ENCODE results near the gene PCDH9. TPM values are rescaled to one million over a fixed set of nuclear protein-coding genes. Genes with fewer than 3 reads are reported as not detected.
A peak's percentile ranks its signal among the peaks of the same experiment; 100 is the strongest.

Gene PCDH9
- total RNA-seq, 1 experiment from 2014 or later, result 1.9 TPM

DNA sequence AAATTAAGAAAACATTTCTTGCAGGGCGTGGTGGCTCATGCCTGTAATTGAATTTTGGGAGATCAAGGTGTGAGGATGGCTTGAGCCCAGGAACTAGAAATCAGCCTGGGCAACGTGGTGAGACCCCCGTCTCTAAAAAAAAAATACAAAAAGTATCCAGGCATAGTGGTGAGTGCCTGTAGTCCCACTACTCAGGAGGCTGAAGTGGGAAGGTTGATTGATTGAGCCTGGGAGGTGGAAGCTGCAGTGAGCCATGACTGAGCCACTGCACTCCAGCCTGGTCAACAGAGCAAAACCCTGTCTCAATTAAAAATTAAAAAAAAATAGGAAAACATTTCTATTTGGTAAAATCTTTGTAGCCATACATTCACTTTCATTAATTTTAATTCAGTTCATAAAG is 526.5 kb downstream of the PCDH9 start:
- Histone ChIP-seq H3K36me3 (no peaks in the 10 kb centered on the region), H3K4me3 (no peak overlapping the region), H3K27me3 (no peaks in the 10 kb centered on the region), H3K9me3 (no peaks in the 10 kb centered on the region)
- DNase-seq, result no peak

DNA sequence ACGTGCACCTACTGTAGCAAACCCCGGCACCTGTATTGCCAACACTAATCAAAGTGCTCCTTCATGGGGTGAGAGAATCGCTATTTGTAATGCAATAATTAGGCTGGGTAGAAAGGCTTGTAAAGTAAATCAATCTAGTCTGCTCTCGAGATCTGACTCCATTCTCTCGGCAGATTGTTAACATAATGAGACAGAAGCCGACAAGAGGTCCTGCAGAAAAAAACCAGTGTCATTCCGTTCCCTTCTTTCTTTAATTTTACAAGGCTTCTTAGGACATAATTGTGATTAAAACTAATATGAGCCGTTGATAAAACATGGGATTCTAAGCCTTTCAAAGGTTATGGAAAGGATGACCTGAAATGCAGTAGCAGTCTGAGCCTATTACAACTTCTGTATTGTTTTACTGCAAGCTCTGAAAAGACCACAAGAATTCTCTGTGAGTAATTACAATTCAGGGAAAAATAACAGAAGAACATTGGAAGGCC is 530.0 kb downstream of the PCDH9 start:
- H3K4me3 ChIP-seq, result no peak overlapping the region
- H3K36me3 ChIP-seq, result no peaks in the 10 kb centered on the region
- H3K9me3 ChIP-seq, result no peaks in the 10 kb centered on the region
- H3K27me3 ChIP-seq, result no peaks in the 10 kb centered on the region
- no peak for DNase-seq

DNA sequence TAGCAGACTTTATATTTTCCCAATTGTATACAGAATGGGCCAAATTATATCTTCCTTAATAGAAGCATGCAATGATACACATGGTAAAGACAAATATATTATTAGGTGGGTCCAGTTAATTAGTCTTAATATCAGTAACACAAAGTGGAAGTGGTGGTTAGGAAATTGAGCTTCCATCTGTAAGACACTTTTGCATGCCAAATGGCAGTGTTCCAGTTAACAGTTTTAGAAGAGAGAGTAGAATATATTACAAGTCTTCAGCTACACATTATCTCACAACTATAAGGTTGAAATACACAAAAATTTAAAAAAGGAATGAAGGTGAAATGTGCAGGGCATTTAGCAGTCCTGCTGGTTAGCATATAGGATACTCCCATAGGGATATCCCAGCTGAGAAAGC is 536.5 kb downstream of the PCDH9 start:
- H3K4me3 ChIP-seq, result no peak overlapping the region
- H3K27me3 ChIP-seq, result no peaks in the 10 kb centered on the region
- H3K9me3 ChIP-seq, result no peaks in the 10 kb centered on the region
- DNase-seq, result no peak
- H3K36me3 ChIP-seq, result no peaks in the 10 kb centered on the region

DNA sequence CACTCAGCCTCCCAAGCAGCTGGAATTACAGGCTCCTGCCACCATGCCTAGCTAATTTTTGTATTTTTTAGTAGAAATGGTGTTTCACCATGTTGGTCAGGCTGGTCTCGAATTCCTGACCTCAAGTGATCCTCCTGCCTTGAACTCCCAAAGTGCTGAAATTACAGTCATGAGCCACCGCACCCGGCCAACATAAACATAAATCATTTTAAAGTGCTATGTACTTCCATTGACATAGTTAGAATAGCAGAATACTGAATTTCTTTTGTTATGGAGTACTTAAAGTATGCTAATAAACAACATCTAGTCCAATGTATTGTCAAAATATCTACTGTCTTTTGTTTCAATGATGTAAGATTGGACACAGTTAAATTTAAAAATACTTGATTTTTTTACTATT is 539.0 kb downstream of the PCDH9 start:
- no peaks in the 10 kb centered on the region for H3K27me3 ChIP-seq
- H3K4me3 ChIP-seq, result no peak overlapping the region
- DNase-seq, result no peak
- H3K9me3 ChIP-seq, result no peaks in the 10 kb centered on the region
- H3K36me3 ChIP-seq, result no peaks in the 10 kb centered on the region

DNA sequence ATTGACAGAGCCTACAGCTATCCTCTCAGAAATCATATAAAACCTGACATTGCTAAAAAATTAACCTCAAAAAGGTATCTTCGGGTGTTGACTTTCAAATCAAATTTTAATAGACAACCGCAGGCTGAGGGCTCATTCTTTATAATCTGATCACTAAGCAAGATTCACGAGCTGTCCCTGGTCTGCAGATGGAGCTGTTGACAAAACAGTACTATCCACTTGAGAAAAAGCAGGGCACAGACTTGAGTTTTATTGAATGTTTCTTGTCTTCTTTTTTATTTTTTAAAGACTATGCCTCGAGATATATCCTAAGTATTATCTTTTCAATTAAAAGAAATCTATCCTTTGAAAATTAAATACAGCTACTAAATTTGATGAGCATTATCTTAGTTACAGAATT is 540.5 kb downstream of the PCDH9 start:
- Histone ChIP-seq H3K4me3 (no peak overlapping the region), H3K27me3 (no peaks in the 10 kb centered on the region), H3K9me3 (no peaks in the 10 kb centered on the region), H3K36me3 (no peaks in the 10 kb centered on the region)
- DNase-seq, result no peak

DNA sequence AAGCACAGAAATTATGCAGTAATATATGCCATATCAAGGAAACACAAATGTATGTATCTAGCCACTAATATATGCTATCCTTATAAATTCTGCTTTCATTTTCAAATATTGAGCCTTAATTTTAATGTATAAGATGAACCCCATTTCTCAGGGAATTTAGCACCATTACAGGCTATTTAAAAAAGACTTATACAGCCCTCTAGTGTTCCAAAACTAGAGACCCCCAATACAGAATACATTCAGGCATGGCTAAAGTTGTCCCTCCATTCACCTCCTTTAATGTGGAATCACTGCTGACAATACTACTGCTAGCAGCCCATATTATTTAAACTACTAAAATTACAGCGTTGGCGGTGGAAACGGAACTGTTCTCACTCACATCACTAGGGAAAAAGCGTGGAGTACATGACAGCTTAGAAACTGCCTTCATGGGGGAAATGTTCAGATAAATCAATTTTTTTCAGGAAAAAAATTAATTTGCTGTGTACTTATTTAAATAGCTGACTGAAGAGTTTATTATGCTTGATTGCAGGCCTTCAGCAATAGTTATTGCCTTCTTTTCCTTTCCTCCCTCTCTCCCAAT is 541.0 kb downstream of the PCDH9 start:
- H3K4me3 ChIP-seq, result no peak overlapping the region
- no peaks in the 10 kb centered on the region; the same call in 1 of the 2 replicates for H3K9me3 ChIP-seq
- no peaks in the 10 kb centered on the region for H3K36me3 ChIP-seq
- no peaks in the 10 kb centered on the region for H3K27me3 ChIP-seq
- no peak for DNase-seq

DNA sequence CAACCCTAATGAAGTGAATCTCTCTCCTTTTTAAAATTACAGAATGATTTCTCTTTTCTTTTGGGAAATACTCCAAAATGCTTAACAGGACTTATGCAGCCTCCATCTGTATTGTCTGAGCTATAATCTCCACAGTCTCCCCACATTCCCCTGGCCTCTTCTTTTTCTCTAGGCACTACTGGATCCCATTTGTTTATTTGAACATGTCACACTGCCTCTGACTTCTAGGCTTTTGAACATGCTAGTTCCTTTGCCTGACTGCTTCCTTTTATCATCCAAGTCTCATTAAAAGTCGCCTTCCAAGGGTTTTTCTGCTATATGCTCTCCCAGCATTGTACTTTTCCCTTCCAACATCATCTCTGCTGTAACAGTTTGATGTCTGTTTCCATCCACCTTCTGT is 548.7 kb downstream of the PCDH9 start:
- no peak overlapping the region for H3K4me3 ChIP-seq
- H3K36me3 ChIP-seq, result no peaks in the 10 kb centered on the region
- no peaks in the 10 kb centered on the region for H3K27me3 ChIP-seq
- peaks cover 3% of the 10 kb centered on the region; the same call in 1 of the 2 replicates for H3K9me3 ChIP-seq
- DNase-seq, result no peak

DNA sequence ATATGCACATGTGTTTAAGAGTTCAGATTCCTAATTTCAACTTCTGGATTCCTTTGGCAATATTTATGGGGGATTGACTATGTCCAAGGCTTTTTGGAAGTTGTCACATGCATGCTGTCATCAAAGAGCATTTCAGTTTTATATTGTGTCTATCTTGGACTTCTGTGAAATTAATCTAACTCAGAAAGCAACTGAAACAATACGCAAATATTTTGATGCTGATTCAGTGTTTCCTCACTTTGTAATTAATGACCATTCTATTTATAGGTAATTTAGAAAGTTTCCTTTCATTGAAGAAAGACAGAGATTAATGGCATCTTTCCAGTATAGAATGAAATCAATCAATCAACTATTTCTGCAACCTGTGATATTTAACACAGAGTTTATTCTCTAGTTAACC is 550.1 kb downstream of the PCDH9 start:
- no peak overlapping the region for H3K4me3 ChIP-seq
- peaks cover 3% of the 10 kb centered on the region; the same call in 1 of the 2 replicates for H3K9me3 ChIP-seq
- no peaks in the 10 kb centered on the region for H3K36me3 ChIP-seq
- DNase-seq, result no peak
- H3K27me3 ChIP-seq, result no peaks in the 10 kb centered on the region

DNA sequence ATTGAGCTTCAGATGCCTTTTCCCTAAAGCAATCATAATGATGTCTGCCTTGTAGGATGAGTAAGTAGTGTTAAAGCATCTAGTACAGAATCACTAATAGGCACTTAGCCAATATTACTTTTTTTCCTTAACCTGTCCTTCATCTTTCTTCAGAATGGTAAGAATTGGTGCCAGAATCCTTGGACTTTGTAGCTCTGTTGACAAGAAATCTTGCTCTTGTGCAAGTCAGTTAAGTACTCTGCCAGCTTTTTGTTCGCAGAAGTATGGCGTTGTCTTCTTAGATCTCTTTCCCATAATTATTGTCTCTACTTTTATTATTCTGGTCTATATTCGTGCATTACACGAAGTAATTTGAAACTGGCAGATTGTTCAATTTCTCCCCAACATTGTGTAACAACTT is 554.5 kb downstream of the PCDH9 start:
- Histone ChIP-seq H3K27me3 (no peaks in the 10 kb centered on the region), H3K36me3 (no peaks in the 10 kb centered on the region), H3K9me3 (no peaks in the 10 kb centered on the region), H3K4me3 (no peak overlapping the region)
- DNase-seq, result no peak

DNA sequence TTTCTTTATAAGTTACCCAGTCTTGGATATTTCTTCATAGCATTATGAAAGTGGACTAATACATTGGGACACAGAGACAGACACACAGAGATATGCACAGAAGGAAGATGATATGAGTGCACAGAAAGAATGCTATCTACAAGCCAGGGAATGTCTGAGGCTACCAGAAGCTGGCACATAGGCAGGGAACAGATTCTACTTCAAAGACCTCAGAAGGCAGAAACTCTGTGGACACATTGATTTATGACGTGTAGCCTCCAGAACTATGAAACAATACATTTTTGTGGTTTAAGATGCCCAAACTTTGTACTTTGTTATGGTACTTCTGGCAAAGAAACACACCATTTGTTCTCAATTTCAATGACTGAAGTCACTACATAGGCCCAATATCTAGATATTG is 556.7 kb downstream of the PCDH9 start:
- peak; percentile 50 for DNase-seq
- H3K36me3 ChIP-seq, result no peaks in the 10 kb centered on the region
- H3K9me3 ChIP-seq, result no peaks in the 10 kb centered on the region
- no peak overlapping the region for H3K4me3 ChIP-seq
- no peaks in the 10 kb centered on the region for H3K27me3 ChIP-seq

DNA sequence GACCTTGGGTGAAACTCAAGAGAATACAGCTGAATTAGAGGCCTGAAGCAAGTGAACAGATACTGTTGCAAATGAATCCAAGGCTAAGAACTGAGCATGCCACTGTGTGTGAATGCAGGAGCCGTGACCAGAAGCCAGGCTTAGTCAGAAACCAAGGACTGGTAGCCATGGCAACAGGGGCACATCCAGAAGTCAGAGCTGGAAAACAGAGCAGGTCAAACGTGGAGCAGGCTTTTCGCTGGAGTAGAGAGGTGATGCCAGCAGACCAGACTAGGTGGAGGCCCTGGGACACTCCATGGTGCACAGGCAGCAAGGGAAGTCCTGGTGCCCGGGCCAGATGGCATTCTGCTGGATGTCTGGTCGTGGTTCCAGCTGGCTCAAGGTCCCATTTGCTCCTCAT is 564.1 kb downstream of the PCDH9 start:
- H3K4me3 ChIP-seq, result no peak overlapping the region

DNA sequence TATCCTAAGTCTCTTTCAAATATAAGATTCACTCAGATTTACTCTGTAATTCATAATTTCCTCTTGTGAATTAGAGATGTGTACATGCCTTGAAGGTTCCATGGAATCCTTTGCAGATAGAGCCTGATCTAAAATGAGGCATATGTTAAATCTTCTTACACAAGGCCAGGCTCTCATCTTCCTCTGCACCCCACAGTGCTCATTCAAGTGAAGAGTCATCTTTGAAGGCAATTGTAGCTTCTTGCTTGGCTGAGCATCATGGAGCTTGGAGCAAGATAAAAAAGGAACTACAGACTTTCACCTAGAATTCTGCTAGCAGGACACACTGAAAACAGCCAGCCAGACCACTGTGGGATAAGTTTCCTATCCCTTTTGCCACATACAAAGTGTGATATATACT is 566.4 kb downstream of the PCDH9 start:
- H3K4me3 ChIP-seq, result no peak overlapping the region
- no peaks in the 10 kb centered on the region for H3K36me3 ChIP-seq
- H3K9me3 ChIP-seq, result no peaks in the 10 kb centered on the region
- H3K27me3 ChIP-seq, result no peaks in the 10 kb centered on the region
- no peak for DNase-seq

More for the DNA sequence above, 564.1 kb downstream of the PCDH9 start:
- DNase-seq, result peak; percentile 75
- no peaks in the 10 kb centered on the region for H3K36me3 ChIP-seq
- H3K27me3 ChIP-seq, result no peaks in the 10 kb centered on the region
- H3K9me3 ChIP-seq, result no peaks in the 10 kb centered on the region

DNA sequence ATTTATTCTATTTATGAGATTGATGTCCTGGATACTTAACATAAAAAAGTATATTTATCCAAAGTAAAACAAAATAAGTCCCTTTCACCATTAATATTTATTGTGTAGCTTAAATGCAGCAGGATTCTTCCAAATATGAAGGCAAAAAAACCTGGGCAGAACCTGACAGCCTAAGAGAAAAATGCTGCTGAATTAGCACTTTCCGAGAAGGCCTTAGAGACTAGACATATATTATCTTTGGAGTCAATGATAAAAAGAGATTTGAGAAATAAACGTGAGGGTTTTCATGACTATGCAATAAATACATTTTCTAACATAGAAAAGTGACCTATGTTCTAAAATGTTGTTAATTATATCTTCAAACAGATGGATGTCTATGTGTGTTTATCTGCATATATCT is 566.9 kb downstream of the PCDH9 start:
- H3K9me3 ChIP-seq, result no peaks in the 10 kb centered on the region
- H3K36me3 ChIP-seq, result no peaks in the 10 kb centered on the region
- DNase-seq, result no peak
- H3K4me3 ChIP-seq, result no peak overlapping the region
- H3K27me3 ChIP-seq, result no peaks in the 10 kb centered on the region

DNA sequence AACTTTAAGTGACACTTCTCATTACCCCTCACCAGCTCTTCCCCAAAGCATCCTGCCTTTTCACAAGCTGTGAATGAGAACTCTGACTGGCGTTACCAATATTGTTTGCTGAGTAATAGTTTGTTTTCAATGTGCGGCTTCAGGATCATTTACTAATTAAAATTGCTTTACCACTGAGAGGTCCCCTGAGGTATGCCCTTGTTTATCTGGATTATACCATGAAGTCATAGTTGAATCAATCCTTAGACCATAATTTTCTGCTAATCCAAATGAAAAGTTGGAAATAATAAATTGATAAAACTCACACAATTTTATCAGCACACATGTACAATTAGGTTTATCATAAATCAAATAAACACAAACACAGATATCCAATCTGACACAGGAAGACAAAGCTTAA is 568.8 kb downstream of the PCDH9 start:
- no peak for DNase-seq
- H3K9me3 ChIP-seq, result no peaks in the 10 kb centered on the region
- H3K27me3 ChIP-seq, result no peaks in the 10 kb centered on the region
- no peak overlapping the region for H3K4me3 ChIP-seq
- no peaks in the 10 kb centered on the region for H3K36me3 ChIP-seq

DNA sequence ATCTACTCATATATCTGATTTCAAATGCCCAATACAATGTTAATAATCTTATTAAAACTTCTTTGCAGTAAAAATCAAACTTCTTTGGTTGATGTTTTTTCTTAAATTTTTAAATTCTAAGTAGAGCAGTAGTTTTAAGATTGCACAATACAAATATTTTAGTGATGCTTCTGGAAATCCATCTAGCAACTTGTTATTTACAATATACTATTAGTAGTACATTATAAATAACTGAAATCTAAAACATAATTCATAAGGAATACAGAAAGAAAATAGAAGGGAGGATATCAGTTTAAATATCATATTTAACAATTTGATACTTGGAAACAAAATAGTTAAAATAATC is 569.7 kb downstream of the PCDH9 start:
- Histone ChIP-seq H3K36me3 (no peaks in the 10 kb centered on the region), H3K27me3 (no peaks in the 10 kb centered on the region), H3K9me3 (no peaks in the 10 kb centered on the region), H3K4me3 (no peak overlapping the region)
- no peak for DNase-seq

DNA sequence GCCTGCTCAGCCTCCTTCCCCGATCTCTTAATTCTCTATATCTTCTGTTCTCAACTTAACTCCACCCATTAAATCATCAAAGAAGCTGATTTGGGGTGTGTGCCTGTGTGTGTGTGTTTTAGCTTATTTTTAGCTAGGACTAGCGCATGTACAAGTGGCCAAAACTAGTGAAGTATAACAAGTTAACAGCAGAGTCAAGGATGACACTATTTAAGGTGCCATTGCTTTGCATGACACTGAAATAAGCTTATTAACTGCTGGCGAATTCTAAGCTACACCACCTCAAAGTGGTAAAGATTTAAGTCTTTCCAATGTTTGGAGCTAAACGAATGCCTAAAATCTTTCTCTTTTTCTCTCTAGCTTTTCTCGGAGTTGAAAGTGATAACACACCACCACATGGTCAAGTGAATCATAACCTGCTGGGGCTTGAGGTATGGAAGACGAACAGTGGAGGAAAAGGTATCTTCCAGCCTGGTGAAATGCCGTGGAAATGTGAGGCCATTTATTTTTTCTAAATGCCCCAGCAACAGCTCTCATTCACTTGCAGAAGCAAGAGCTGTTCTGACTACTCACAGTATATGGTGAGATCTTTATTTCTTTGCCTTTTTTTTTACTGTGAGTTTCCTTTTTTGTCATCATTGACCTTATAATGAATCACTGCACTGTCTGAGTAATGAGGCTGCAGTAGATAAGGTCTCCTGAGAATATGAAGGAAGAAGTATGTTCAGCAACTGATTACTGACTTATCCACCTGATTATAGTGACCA is 570.3 kb downstream of the PCDH9 start:
- H3K4me3 ChIP-seq, result no peak overlapping the region
- DNase-seq, result no peak
- H3K27me3 ChIP-seq, result no peaks in the 10 kb centered on the region
- H3K9me3 ChIP-seq, result no peaks in the 10 kb centered on the region
- no peaks in the 10 kb centered on the region for H3K36me3 ChIP-seq

DNA sequence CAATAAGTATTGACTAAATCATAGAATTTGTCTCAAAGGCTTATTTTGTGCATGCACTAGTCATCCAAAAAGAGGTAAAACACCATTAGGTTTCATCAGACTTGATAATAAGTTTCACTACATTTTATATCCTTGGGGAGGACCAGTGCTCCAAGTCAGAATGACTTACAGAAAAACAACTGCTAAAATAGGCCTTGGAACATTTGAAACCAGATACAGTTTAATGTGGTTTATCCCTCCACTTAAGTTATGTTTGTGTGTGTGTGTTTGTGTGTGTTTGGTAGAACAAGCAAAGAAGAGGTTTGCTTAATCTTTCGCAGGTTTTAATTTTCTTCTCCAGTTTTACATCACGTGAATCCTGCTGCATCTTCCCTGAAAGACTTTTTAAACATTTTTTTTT is 570.9 kb downstream of the PCDH9 start:
- no peaks in the 10 kb centered on the region for H3K36me3 ChIP-seq

More for the DNA sequence above, 570.9 kb downstream of the PCDH9 start:
- DNase-seq, result no peak
- no peaks in the 10 kb centered on the region for H3K9me3 ChIP-seq
- no peaks in the 10 kb centered on the region for H3K27me3 ChIP-seq
- no peak overlapping the region for H3K4me3 ChIP-seq
